HL-60/S4 treated with phorbol 12-myristate 13-acetate at 8.2 ng/mL for 4 days and 3 days (cell line): ENCODE measurements around the gene SKIC8.

Source experiments
- in situ Hi-C: fragments of 300-500 bp; cut with MboI; formaldehyde crosslinking; loops from 2 replicates; pipeline ENCODE4 v1.15.0; 2022; ENCODE audit warnings: low sequenced_read_pairs

The SKIC8 gene

DNA sequence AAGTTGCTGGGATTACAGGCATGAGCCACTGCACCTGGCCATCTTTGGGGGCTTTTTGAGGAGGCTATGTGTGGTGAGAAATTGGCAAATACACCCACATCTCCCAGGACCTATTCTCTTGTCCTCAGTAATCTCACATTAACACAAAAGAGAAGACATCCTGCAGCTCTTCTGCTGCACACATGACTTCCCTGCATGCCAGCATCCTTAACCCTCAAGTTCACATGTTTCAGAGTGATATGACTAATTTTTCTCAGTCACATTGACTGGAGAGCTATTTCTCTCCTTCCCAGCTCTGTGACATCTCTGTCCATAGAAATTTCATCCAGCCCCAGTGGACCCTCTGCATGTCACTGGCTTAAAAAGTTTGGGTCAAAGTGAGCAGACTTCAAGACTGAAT, 1.9 kb upstream of the SKIC8 start:
- in situ Hi-C loops: loop anchor here (10.0 kb wide), 1 partner anchor 183 kb away; no protein-coding TSS in a partner anchor

DNA sequence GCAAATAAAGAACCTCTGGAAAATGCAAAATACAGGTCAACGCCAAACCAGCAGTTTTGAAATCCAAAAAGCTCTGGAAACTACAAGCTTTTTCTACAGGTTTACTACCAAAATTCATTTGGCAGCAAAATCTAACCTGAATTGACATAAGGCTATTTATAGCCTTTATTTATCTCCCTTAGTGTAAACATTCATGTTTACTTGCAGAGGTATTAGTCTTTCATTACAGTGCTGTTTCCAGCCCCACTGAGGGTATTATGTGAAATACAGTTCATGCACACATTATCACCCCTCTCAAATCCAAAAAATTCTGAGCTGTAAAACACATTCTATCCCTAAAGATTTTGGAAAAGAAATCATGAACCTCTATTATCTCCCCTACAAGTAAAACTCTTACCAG, 7.2 kb downstream of the SKIC8 start:
- in situ Hi-C loops: no loop called here

DNA sequence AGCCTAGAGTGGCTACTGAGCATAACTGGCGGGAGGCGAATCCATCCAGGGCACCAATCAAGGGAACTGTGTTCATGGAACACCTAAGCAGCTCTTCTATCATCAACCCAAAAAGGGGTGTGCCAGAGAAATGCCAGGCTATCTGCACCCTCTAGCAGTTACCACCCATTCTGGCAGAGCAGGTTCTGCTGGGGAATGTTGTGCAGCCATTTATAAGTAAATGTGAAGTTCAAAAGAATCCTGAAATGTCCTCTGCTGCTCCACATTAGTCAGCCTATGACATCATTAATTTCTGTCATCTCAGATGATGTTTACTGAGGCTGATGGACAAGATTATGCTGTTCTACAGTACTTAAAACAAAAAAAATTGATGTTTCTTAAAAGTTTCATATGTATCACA, 7.7 kb downstream of the SKIC8 start:
- in situ Hi-C loops: no loop called here

DNA sequence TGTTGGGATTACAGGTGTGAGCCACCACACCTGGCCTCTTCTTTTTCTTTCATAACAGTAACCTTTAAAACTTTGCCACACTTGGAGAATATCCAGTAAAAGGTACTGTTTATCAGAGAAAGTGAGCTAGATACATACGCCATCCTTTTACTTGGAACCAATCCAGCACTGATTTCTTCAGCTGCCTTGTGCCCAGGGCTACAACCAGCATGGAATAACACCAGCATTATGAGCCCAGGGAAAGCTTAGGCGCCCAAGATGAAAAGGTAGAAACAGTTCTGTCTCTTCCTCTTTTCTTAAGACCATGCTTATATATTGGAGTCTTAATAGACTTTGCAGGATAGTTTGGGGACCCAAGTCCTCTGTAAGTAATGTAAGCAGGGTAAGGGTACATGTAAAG, 8.4 kb downstream of the SKIC8 start:
- in situ Hi-C loops: no loop called here

GRCh38 chr15:78290222-78290621, 9.2 kb downstream of the SKIC8 start:
- in situ Hi-C loops: no loop called here

- in situ Hi-C loops: no loop called here
These were observed 14.7 kb downstream of the SKIC8 start for GRCh38 chr15:78284758-78285157.

DNA sequence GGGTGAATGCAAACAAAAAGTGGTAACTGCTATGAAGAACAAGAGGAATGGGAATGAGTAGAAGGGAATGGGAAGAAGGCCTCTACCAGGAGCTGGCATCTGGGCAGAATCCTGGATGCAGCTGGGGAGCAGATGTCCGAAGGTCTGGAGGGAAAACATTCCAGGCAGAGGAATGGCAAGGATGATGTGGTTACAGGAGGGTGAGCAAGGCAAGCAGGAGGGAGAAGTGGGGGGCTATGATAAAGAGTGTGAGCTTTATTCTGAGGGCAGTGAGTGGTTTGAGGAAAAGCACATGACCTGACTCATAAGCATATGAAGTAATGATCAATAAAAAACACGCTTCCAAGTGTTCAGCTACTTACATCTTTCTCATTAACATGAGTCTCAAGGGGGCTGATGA, 17.1 kb downstream of the SKIC8 start:
- in situ Hi-C loops: no loop called here

DNA sequence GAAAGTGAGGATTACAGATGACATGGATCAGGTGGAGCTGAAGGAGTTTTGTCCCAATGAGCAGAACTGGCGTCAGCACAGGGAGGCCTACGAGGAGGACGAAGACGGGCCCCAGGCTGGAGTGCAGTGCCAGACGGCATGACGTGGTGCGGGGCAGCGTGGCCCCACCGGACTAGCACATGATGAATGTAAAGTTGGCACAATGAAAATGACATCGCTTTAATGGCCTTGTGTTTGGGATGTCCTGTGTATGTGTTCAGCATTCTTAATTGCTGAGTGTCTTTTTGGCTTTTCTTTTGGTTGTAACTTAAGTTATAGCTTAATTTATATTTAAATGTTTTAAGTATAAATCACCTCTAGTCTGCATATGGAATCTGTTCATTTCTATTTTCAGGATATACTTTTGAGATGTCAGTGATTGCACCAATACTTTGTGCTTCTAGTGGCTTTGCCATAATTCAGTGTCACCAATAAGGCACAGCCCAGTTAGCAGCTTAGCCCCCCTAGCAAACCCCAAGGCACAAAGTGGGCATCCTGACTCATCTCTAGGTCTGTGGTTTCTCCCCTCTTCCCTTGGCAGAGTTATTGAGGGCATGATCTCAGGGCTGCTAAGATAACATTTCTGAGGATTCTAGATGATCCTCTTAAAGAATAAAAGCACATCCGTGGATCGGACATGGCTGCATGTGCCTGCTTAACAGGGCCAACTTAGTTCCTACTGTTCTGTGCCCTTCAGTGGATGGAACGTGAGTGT, 18.9 kb downstream of the SKIC8 start:
- in situ Hi-C loops: no loop called here

- in situ Hi-C loops: no loop called here
These were observed 23.1 kb downstream of the SKIC8 start for GRCh38 chr15:78276064-78276943.

- in situ Hi-C loops: no loop called here
These were observed 24.4 kb downstream of the SKIC8 start for GRCh38 chr15:78274994-78275393.

GRCh38 chr15:78272776-78273175, 26.6 kb downstream of the SKIC8 start:
- in situ Hi-C loops: no loop called here

- in situ Hi-C loops: no loop called here
These were observed 27.1 kb downstream of the SKIC8 start for GRCh38 chr15:78272316-78272715.

- in situ Hi-C loops: no loop called here
These were observed 32.6 kb downstream of the SKIC8 start for GRCh38 chr15:78266806-78267205.

DNA sequence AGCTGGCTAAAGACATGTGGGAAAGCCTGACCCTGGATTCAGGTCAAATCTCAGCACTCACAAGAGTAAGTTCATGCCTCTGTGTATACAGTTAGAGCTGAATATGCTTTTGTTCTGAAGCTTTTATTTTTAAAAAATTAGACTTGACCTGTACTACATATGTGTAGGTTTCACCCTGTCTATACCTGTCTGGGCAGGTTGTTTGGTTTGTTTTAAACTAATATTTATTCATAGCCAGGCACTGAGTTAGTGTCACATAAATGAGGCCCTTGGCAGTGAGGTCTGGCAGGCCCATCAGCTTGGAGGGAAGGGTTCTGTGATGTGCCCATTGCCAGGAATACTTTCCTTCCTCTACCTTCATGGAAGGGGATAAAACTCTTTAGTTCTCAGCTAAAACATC, 33.2 kb downstream of the SKIC8 start:
- in situ Hi-C loops: no loop called here

DNA sequence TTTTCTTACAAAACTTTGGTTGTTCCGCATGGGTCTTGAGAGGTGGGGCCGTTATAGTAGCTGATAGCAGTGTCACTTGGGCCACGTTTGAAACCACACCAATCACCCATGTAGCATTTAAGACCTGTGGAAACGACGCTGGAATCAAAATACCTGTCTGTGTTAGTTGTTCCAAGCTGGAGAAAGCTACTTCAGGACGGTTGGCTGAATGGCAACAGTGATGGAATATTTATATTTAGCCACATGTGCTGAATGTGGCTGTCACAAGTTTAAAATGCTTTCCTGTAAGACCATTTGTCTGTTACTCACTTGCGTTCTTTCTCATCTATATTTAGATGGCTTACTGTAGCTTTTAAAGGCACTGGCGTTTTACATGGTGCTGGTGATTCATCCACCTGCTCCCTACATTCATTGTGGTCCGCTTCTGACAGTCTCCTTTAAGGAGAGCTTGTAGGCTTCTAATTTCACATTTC, 33.6 kb downstream of the SKIC8 start:
- in situ Hi-C loops: no loop called here

DNA sequence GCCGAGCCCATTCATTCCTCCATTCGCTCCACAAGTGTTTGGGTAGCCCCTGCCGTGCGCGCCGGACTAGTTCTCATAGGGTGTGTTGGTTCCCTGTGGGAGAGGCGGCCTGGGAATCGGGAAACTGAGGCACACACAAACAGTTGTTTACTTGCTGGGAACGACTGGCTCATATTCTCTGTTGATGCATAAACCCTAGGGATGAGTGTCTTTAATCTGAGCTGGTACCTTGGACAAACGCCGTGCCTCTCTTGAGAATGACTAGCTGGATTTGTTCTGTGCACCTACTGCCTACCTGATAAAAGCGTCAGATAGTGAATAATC, 34.3 kb downstream of the SKIC8 start:
- in situ Hi-C loops: no loop called here

DNA sequence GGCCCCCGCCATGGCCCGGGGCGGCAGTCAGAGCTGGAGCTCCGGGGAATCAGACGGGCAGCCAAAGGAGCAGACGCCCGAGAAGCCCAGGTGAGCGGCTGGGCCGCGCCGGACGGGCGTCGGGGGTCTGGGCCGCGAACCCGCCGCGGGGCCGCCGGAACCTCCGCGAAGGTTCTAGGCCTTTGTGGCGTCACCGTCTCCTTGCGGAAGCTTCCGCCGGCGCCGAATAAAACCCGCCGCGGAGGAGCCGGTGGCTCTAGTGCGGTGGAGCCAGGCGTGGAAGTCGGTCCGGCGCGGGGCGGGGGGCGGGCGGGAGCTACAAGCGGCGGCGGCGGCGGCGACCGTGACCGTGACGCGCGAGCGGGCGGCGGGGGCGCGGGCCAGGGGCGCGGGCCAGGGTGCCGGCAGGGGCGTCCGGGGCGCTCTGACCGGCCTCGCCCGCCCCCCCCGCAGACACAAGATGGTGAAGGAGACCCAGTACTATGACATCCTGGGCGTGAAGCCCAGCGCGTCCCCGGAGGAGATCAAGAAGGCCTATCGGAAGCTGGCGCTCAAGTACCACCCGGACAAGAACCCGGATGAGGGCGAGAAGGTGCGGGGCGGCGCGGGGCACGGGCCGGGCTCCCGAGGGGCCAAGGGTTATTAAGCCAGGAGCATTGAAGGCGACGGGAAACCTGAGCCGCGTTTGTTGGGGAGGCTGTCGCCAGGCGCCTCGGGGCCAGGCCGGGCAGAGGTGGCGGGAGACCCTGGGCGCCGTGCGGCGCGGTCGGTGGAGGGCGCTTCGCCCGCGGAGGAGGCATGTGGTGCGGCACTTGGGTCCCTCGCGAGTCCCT, 34.9 kb downstream of the SKIC8 start, which contains the start of gene DNAJA4:
Gene DNAJA4 (plus strand): TSS at position 259 of the 833 bp plus-strand sequence. CDS start 202 bp downstream, at position 461.
- in situ Hi-C loops: no loop called here

DNA sequence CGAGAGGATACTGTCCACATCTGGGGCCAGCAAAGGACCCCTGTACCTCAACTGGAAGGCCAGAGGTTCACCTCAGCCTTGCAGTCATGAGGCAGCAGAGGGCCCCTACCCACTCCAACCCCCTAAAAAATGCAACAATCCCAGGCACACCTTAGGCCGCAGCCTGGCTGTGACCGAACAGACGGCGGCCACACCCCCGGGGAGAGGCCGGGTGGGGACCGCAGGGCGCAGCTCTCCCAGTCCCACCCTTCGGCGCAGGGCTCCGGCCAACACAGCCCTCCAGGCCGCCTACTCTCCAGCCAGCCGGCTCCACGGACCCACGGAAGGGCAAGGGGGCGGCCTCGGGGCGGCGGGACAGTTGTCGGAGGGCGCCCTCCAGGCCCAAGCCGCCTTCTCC, 35.5 kb downstream of the SKIC8 start:
- in situ Hi-C loops: no loop called here

DNA sequence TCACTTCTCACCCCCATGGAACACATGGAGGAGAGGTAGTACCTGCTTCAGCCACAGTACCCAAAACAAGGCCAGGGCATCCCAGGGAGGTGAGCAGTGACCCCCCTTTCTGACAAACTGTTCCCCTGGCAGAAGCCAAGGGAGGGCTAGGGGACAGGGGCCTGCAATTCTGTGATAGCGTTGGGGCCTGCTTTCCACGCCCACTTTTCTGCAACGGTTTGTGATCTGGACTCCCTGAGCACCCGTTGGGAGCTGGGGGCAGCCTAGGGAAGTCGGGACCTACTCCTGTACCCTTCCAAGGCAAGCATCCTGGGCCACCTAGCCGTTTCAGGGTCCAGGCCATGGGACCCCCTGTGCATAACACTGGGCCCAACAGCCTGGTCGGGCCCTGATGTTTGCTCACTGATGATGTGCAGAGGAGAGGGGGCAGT, 36.0 kb downstream of the SKIC8 start:
- in situ Hi-C loops: no loop called here

DNA sequence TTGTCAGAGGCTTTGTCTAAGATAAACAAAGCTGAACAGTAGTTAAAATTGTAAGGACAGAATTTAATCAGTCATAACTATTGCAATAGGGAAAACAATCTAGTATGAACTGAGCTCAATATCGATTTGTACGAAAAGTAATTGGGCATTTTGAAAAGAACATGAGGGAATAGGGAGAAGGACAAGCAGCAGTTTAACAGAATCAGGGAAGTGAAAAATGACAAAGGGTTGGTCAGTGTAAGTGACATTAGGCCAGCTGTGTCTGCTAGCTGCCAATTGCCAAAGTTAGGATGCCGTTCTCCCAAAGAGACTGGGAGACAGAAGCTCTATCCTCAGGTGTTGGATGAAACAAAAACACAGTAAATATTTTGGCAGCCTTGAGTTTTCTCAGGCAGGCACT, 38.3 kb downstream of the SKIC8 start:
- in situ Hi-C loops: no loop called here

GRCh38 chr15:78260489-78260888, 38.9 kb downstream of the SKIC8 start:
- in situ Hi-C loops: no loop called here
